Rectal smooth muscle tissue (tissue), 1 donor: ENCODE data around the gene CITED1.

Experiments used
- H3K27ac ChIP-seq: one replicate; pipeline ENCODE4 v1.7.0; 2013; ENCODE audit warnings: low read depth, low read length, inconsistent platforms
- H3K27me3 ChIP-seq: one replicate; pipeline ENCODE4 v1.7.0; 2013; ENCODE audit warnings: low read length; ENCODE audit not compliant: control insufficient read depth, insufficient read depth
- H3K36me3 ChIP-seq: one replicate; pipeline ENCODE4 v1.7.0; 2013; ENCODE audit warnings: low read length; ENCODE audit not compliant: control insufficient read depth, insufficient read depth
- H3K4me1 ChIP-seq: one replicate; pipeline ENCODE4 v1.7.0; 2013; ENCODE audit warnings: low read length; ENCODE audit not compliant: control insufficient read depth, insufficient read depth
- H3K4me3 ChIP-seq: one replicate; pipeline ENCODE4 v1.7.0; 2013; ENCODE audit warnings: low read length
- H3K9ac ChIP-seq: one replicate; pipeline ENCODE4 v1.7.0; 2013; ENCODE audit warnings: low read length

CITED1 gene

DNA sequence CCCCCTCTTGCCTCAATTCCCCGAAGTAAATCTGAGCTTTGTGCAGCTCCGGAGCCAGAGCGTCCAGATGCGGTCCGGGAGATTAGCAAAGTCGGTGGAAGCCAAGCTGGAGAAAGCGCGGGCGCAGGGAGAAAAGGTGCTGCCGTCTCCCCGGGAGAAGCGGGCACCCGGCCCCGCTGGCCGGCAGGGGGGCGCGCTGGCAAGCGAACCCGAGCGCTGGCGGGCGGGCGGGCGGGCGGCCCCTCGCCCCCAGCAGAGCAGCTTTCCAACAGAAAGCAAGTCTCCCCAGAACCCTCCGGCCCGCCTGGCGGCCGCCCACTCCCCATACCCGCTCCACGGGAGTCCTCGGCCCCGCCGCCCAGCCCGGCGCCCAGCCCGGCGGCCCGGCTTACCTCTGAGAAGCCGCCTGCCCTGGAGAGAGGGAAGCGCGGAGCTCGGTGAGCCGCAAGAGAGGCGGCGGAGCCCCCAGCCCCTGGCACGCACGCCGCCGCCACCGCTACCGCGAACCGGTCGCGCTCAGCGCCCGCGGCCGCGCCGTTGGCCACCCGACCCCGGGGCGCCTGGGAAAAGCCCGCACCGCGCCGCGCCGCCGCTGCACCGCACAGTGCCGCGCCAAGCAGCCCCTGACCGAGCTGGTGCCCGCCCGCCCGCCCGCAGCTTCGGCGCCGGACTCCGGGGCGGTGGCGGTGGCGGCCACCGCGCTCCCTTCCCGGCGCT is 529 bp upstream of the CITED1 start:
- Histone ChIP-seq H3K27ac (no peak overlapping the region), H3K4me1 (peaks cover 13% of the 10 kb centered on the region), H3K4me3 (peak overlapping the region; percentile 69), H3K36me3 (no peaks in the 10 kb centered on the region), H3K9ac (no peak overlapping the region), H3K27me3 (peaks cover 30% of the 10 kb centered on the region)

DNA sequence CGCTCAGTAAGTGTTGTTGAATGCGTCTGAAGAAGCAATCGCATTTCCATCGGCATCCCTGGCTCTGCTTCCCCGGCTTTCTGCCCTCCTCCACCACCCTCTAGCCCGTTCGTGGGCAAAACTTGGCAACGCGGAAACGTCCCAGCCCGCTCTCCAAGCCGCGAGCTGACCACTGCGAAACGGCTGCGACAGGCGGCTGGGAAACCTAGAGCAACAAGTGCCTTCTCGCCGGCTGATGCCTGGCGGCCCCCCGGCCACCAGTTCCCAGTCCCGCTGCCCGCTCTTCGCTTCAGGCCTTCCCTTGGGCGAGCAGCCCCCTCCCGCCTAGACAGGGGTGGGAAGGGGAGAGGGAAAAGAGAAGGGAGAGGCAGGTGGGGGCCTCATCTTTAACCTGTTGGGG is 837 bp downstream of the CITED1 start:
- peaks cover 13% of the 10 kb centered on the region for H3K4me1 ChIP-seq
- peak overlapping the region; percentile 60 for H3K4me3 ChIP-seq
- peaks cover 33% of the 10 kb centered on the region for H3K27me3 ChIP-seq
- no peak overlapping the region for H3K9ac ChIP-seq
- no peak overlapping the region for H3K27ac ChIP-seq
- no peaks in the 10 kb centered on the region for H3K36me3 ChIP-seq

DNA sequence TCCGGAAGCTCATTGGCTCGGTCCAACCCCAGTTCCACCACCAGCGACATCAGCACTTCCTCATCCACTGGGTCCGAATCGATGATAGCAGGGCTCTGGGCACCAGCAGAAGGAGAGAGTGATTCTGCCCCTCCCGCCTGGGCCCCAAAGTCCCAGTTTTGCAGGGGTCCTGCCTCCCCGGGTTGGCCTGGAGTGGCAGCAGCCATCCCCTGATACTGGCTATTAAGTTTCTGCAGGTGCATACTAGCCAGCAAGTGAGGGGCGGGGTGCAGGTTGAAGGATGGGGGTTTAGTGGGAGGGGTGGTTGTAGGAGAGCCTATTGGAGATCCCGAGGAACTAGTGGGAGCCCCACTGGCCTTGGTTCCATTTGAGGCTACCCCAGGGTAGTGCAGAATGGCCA is 3.9 kb downstream of the CITED1 start:
- Histone ChIP-seq H3K4me1 (peaks cover 3% of the 10 kb centered on the region), H3K36me3 (no peaks in the 10 kb centered on the region), H3K27ac (no peak overlapping the region), H3K9ac (no peak overlapping the region), H3K4me3 (no peak overlapping the region), H3K27me3 (peaks cover 22% of the 10 kb centered on the region)

GRCh38 chrX:72299891-72300630 is 5.7 kb downstream of the CITED1 start:
- H3K27me3 ChIP-seq: peaks cover 17% of the 10 kb centered on the region

GRCh38 chrX:72297953-72298730 is 7.6 kb downstream of the CITED1 start:
- Histone ChIP-seq H3K27me3 (peaks cover 10% of the 10 kb centered on the region), H3K4me1 (no peaks in the 10 kb centered on the region)

More at GRCh38 chrX:72299891-72300630, 5.7 kb downstream of the CITED1 start:
- peaks cover 3% of the 10 kb centered on the region for H3K4me1 ChIP-seq
- no peaks in the 10 kb centered on the region for H3K36me3 ChIP-seq
- H3K9ac ChIP-seq: no peak overlapping the region
- no peak overlapping the region for H3K4me3 ChIP-seq
- no peak overlapping the region for H3K27ac ChIP-seq

GRCh38 chrX:72296991-72297390 is 8.7 kb downstream of the CITED1 start:
- Histone ChIP-seq H3K9ac (no peak overlapping the region), H3K4me3 (no peak overlapping the region), H3K27ac (no peak overlapping the region), H3K27me3 (peaks cover 4% of the 10 kb centered on the region), H3K36me3 (no peaks in the 10 kb centered on the region), H3K4me1 (no peaks in the 10 kb centered on the region)

More at GRCh38 chrX:72297953-72298730, 7.6 kb downstream of the CITED1 start:
- no peak overlapping the region for H3K4me3 ChIP-seq
- H3K27ac ChIP-seq: no peak overlapping the region
- H3K36me3 ChIP-seq: no peaks in the 10 kb centered on the region
- no peak overlapping the region for H3K9ac ChIP-seq

GRCh38 chrX:72295745-72296144 is 10.0 kb downstream of the CITED1 start:
- Histone ChIP-seq H3K4me1 (no peaks in the 10 kb centered on the region), H3K9ac (no peak overlapping the region), H3K36me3 (no peaks in the 10 kb centered on the region), H3K27me3 (peaks cover 2% of the 10 kb centered on the region), H3K4me3 (no peak overlapping the region), H3K27ac (no peak overlapping the region)

- no peak overlapping the region for H3K27ac ChIP-seq
- H3K36me3 ChIP-seq: no peaks in the 10 kb centered on the region
- H3K4me1 ChIP-seq: no peaks in the 10 kb centered on the region
- H3K9ac ChIP-seq: no peak overlapping the region
- peaks cover 2% of the 10 kb centered on the region for H3K27me3 ChIP-seq
- H3K4me3 ChIP-seq: no peak overlapping the region
These were observed 11.2 kb downstream of the CITED1 start for GRCh38 chrX:72294497-72294896.

- Histone ChIP-seq H3K27ac (no peak overlapping the region), H3K4me1 (no peaks in the 10 kb centered on the region), H3K27me3 (no peaks in the 10 kb centered on the region), H3K36me3 (no peaks in the 10 kb centered on the region), H3K4me3 (no peak overlapping the region), H3K9ac (no peak overlapping the region)
These were observed 23.4 kb downstream of the CITED1 start for GRCh38 chrX:72282302-72282701.

DNA sequence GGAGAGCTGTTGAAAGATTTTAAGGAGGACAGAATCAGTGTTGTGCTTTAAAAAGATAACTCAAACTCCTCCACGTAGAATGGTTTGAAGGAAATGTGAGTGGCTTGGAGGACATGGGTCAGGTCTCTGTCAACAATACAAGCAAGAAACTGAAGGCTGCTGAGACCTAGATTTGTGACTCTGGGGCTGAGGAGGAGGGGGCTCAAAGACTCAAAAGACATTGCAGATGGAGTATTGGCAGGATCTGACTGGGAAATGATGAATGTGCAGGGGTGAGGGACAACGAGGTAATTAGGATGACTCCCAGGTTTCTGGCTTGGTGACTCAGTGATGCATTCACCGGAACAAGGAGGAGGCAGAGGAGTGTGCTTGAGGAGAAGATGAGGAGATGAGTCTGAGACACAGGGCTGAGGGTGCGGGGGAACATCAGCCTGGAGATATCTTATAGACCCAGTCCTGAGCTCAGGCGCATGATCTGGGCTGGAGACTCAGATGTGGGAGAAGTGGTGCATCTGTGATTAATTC is 25.3 kb downstream of the CITED1 start:
- peaks cover under 1% of the 10 kb centered on the region for H3K36me3 ChIP-seq
- no peak overlapping the region for H3K27ac ChIP-seq
- no peaks in the 10 kb centered on the region for H3K27me3 ChIP-seq
- no peak overlapping the region for H3K9ac ChIP-seq
- no peak overlapping the region for H3K4me3 ChIP-seq
- H3K4me1 ChIP-seq: peaks cover 9% of the 10 kb centered on the region

DNA sequence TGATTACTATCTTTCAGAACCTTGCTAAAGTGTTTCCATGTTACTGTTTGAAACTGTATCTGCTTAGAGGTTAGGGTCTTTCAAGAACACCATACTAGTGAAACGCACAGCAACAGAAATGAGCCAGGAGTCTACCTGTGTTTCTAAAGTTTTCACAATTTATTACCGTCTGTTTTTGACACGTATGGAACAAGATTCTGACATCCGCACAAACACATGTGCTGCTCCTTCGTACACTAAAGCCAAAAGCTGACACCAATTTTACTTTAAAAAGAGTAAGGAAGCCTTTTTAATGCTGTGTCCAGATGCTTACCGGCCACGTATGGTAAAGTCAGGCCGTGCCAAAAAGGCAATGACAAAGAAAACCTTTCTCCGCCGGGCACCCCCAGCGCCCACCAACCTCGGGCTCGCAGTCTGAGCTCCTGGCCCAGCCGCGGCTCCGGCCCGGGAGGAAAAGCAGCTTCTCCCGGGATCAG is 29.2 kb downstream of the CITED1 start:
- Histone ChIP-seq H3K4me1 (peaks cover 12% of the 10 kb centered on the region), H3K27ac (peak overlapping the region; percentile 78), H3K4me3 (peak overlapping the region; percentile 91), H3K9ac (peak overlapping the region; percentile 50), H3K27me3 (no peaks in the 10 kb centered on the region), H3K36me3 (peaks cover 36% of the 10 kb centered on the region)

- Histone ChIP-seq H3K36me3 (peaks cover 45% of the 10 kb centered on the region), H3K27ac (no peak overlapping the region), H3K9ac (no peak overlapping the region)
These were observed 31.2 kb downstream of the CITED1 start for GRCh38 chrX:72274526-72274925.

More at GRCh38 chrX:72274526-72274925, 31.2 kb downstream of the CITED1 start:
- no peaks in the 10 kb centered on the region for H3K27me3 ChIP-seq
- peaks cover 12% of the 10 kb centered on the region for H3K4me1 ChIP-seq
- no peak overlapping the region for H3K4me3 ChIP-seq
